NCI-H524 (cell line): Measurements from ENCODE around the gene DRC7.
"Not testable (repeated sequence)": the region's sequence is repeated elsewhere in the genome, so short reads cannot be mapped to it uniquely, and the experiment has no call there.

Source experiments
- DNase-seq, 2 experiments: peaks; one replicate each; lab custom pipeline; 2025; lab: John Stamatoyannopoulos, UW

DRC7 gene

DNA sequence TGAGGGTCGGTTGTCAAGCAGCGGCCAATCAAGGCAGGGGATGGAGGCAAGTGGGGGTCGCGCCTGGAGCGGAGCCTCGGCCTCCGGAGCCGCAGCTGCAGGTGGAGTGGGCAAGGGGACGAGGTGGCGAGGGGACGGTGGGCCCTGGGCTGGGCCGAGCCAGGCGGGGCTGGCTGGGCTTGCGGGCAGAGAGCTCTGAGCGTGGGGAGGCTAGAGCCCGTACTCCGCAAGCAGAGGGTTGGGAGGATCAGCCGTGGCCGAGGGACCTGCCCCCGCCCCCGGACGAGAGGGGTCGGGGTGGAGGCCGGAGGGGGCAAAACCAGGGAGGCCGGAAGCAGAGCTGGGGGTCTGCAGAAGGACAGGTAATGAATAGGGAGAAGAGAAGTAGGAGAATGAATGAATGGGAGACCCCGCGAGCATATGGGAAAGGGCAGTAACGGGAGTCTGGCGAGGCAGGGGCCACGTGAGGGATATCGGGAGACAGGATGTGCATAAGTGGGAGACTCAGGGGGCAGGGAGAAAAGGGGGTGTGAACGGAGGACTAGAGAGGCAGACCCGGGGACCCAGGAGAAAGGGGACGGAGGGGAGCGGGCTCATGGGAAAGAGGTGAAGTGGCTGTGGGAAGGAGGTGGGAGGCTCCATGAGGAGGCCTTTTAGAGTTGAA is 41.3 kb downstream of the DRC7 start, which contains the start of gene KATNB1:
TSS of gene KATNB1 (plus strand) at position 16 of the 664 bp plus-strand sequence. CDS start 1,474 bp downstream, outside the sequence.
- peak in 1 of 2 experiments; percentile 32 for DNase-seq

- peak in 1 of 2 experiments; percentile 31 for DNase-seq
These were observed 42.1 kb downstream of the DRC7 start for GRCh38 chr16:57736419-57737351.

DNA sequence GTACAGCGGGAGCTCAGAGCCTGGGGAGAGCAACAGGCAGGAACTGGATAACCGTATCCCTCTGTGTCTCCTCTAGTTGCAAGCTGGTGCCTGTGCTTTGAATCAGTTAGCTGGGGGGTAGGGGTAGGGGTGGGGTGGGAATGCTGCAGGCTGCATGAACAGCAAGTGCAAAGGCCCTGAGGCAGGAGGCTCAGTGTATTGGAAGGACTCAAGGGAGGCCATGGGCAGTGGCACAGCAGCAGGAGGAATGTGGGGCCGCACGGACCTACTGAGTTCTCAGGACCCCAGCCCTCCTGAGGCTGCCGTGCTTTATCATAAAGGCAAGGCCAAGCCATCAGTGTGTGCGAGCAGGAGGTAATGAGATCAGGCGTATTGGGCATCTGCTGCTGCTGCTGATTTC is 44.2 kb downstream of the DRC7 start:
- DNase-seq: no peak

DNA sequence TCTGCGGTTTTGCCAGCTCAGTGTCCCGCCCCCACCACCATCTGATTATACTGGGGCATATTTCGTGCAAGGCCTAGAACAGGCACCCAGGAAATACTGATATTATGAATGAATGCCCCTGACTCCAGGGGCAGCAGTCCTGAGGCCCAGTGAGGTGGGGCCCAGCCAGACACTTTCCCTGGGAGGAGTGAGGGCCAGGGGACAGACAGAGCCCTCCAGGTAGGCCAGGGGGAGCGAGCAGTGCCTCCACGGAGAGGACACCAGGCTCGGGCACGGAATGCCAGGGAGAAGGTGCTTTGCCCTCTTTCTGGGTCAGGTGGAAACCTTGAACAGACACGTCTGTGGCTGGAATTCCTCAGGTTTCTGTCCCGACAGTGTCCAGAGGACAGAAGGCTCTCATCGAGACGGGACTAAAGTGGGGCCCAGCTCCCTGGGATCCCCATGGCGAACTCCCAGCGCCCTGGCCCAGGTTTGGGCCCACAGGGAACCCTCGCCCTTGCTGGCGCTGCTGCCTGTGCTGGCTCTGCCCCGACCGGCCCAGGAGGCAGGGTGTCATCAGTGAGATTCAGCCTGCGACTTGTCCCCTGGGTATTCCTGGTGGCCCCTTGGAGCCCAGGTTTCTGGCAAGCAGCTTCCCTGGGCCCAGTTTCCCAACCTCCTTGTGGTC is 45.3 kb downstream of the DRC7 start:
- no peak for DNase-seq

DNA sequence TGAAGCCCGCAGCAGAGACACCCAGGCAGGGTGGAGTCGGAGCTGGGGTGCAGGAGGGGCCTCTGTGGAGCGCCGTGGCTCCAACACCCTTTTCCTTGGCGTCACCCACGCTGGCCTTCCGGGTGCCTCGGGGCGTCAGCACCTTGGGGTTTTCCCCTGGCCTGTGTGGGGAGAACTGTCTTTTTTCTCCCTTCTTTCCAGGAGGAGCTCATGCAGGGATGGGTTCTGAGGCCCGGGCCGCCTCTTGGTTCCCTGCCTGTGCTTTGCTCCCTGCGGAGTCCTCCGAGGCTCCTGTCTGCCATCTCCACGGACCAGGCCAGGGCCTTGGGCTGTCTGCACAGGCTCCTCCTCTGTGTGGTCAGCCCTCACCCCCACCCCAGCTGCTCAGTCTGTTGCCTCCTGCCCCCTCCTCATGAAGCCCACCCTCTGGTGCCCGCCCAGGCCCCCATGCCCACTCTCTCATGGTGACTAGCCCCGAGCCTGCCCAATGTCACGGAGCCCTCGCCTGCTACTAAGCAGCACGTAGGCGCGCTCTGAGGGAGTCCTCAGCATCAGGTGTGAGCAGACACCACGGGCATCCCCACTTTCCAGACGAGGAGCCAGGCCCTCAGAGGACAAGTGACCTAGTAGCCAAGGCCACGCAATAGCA is 45.9 kb downstream of the DRC7 start:
- no peak for DNase-seq

DNA sequence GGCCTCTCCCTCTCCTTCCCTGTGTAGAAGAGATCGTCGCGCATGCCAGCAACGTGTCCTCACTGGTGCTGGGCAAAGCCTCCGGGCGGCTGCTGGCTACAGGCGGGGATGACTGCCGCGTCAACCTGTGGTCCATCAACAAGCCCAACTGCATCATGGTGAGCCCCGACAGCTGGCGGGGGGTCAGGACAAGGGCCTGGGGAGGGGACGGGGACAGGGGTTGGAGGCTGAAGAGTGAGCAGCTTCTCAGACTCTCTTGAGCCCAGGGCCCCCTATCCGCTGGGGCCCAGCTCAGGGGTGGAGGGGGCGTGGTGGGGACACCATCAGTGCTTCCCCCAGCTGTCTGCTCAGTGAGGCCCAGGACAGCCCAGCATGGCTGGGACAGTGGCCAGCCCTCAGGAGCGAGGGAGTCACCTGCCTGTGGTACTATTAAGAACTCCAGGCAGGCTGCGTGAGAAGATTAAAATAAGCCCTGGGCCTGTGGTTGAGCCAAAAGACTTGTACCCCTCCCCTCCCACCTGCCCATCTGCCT is 47.1 kb downstream of the DRC7 start:
- DNase-seq: peak; percentile 88 to 97

DNA sequence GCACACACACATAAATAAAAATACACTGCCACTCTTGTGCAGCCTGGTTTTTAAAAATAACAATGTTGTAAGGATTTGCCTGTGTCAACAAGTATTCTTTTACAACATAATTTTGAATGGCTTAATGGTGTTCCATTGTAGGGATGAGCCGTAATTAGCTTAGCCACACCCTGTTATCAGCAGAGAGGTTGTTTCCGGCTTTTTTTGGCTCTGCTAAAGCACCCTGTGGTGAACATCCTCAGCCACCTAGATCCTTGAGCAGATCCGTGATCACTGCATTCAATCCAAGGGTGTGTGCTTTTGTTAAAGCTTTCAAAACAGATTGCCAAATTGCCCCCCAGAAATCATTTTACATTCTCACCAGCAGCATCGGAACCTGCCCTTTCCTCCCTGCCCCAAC is 47.9 kb downstream of the DRC7 start:
- DNase-seq: no peak

GRCh38 chr16:57743458-57743857 is 48.9 kb downstream of the DRC7 start:
- DNase-seq: no peak

GRCh38 chr16:57743886-57744641 is 49.5 kb downstream of the DRC7 start:
- no peak for DNase-seq

DNA sequence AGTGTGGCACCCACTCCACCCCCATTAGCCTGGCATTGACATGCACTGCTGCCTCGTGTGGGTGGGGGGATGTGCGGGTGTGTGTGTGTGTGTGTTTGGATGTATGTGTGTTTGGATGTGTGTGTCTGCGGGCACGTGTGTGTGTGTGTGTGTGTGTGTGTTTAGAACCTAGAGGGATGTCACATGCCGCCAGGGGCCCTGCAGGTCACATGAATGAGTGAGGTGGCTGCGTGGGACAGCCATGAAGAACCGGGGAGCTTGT is 50.0 kb downstream of the DRC7 start:
- DNase-seq: no peak

DNA sequence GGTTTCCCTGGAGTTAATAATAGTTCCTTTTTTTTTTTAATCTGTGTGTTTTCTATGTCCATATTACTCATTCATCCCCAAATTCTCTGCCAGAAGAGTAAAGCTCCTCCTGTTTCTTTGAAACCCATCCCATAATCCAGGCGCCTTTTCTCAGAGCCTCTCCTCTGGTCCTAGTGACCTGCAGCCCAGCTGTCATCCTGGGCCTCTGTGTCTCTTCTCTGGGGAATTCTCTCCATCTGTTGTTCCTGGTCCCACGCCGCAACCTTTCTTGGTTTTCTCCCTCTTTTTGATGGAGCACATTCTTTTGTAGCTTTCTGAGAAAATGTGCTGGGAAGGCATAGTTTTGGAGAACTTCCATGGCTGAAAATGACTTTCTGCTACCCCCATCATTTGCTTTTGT is 51.2 kb downstream of the DRC7 start:
- peak; percentile 52 to 76 for DNase-seq

DNA sequence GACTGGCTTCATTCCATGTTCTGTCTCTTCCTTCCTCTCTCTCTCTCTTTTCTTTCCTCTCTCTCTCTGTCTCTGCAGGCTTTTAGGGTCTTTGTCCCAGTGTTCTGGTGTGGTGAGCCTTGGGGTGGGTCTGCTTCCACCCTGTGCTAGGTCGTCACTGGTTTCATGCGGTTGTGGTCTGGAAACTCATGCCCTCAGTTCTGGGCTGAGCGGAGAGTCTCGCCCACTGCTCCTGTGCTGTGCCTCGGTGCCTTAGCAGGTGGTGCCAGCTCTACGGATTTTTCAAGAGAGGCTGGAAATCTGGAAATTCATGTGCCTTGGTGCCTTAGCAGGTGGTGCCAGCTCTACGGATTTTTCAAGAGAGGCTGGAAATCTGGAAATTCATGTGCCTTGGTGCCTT is 51.7 kb downstream of the DRC7 start:
- DNase-seq: not testable (repeated sequence)

- no peak for DNase-seq
These were observed 52.5 kb downstream of the DRC7 start for GRCh38 chr16:57747091-57747490.

DNA sequence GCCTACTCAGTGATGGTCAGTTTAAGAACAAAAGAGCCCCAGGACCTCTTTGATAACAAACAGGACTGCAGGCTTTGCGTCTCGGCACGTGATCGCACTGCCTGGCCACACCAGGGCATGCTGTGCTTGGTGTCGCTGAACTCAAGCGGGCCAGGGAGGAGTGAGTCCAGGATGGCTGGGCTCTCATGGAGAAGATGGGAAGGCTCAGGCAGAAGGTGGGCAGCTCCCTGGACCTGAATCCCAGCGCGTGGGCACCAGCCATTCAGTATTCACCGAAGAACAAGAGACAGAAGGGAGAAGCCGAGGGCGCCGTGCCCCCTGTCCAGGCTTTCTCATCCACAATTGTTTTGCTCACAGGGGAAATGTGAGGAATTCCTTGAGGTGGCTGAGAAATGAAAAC is 52.9 kb downstream of the DRC7 start:
- no peak for DNase-seq

DNA sequence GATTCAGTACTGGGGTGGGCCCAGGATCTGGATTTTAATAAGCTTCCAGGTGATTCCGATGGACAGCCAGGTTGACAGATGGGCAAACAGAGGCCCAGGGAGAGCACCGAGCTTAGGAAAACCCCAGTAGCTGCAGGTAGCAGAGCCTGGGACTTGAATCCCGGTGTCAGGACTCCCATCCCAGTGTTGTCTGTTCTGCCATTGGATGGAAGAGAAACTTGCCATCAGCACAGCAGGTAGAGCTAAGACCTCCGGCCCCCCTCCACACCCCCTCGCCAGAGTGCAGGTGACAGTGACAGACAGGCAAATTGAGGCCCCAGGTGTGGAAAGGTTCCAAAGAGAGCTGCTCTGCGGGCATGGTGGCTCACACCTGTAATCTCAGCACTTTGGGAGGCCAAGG is 53.4 kb downstream of the DRC7 start:
- DNase-seq: no peak

DNA sequence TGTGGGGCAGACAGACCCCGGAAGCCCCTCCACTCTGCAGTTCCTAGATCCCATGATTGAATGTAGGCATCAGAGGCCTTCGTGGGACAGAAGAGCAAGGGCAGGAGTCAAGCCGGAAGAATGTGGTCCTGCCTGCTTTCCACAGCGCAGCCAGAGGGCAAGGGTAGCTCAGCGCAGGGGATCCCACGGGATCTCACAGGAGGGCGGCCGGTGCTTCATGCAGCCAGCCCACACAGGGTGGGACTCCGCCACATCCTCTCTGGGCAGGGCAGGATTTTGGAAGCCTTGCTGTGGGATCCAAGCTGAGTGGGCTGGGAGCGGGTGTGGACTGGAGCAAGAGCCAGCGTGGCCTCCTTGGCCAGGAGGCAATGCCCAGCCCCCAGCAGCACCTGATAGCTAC is 54.0 kb downstream of the DRC7 start:
- DNase-seq: no peak

DNA sequence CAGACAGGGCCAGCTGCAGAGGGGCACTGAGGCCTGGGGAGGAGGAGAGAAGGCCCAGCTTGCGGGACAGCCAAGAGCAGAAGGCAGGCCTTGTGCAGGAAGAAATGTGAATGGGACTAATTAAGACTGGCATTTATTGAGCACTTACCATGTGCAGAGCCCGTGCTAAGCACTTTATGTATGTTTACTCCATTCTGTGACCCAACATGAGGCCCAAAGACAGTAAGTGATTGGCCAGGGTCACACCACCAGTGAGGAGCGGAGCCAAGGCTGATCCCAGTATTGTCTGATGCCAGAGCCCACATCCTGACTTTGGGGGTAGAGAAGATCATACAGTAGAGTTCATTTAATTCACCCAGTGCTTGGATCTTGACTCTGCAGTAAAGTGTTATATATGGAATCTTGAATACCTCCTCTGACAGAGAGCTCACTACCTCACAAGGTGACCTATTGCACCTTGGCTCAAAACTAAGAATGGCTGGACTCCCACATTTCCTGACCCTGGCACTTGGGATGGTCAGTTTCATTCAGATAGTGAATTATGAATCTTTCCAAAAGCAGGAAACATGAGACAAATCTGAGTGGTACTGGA is 54.6 kb downstream of the DRC7 start:
- no peak for DNase-seq

- DNase-seq: no peak
These were observed 55.3 kb downstream of the DRC7 start for GRCh38 chr16:57749856-57750452.

DNA sequence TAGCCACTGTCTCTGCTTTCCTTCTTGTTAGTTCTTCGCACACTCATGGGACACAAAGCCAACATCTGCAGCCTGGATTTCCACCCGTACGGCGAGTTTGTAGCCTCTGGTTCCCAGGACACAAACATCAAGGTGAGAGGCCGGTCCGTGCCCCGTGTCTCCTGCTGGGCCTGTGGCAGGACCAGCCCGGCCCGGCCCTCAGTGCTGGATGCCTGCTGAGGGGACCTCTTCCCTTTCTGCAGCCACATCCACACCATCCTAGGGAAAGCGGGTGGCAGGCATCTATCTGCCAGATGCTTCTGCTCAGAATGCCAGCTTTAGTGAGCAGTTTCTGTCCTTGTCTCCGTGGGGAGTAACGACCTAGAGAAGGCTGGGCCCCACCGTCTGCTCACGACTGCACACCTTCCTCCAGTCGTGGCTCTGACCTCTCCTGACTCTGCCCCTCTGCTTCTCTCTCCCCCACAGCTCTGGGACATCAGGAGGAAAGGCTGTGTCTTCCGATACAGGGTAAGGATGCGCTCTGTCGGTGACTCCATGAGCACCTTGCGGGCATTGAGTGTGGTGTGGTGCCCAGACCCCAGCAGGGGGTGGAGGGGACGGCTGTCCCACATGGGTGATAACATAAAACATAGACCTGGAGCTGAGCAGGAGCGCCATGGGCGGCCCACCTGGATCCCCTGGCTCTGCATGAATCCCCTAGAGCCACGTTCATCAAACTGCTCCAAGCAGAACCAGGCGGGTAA is 56.4 kb downstream of the DRC7 start:
- DNase-seq: no peak
